Smooth muscle cell (in vitro differentiated cells): ENCODE results near the gene ADAMTS2. TPM values are rescaled to one million over a fixed set of nuclear protein-coding genes. Genes with fewer than 3 reads are reported as not detected.

Experiments used
- DNase-seq: peaks from one replicate; lab custom pipeline; 2025; ENCODE audit not compliant: unreplicated experiment; lab: John Stamatoyannopoulos, UW
- H2AFZ ChIP-seq: fragments of 200-600 bp; sonication (generic); 2 replicates; pipeline ENCODE4 v1.6.0; 2016; ENCODE audit warnings: antibody characterized with exemption, low read depth, mild to moderate bottlenecking
- H3F3A ChIP-seq: fragments of 200-600 bp; sonication (generic); 2 replicates; pipeline ENCODE4 v1.6.0; 2017; ENCODE audit warnings: antibody characterized with exemption, low read depth
- H3K27ac ChIP-seq: fragments of 200-600 bp; sonication (generic); 2 replicates; pipeline ENCODE4 v1.5.1; 2016; ENCODE audit warnings: low read depth, mild to moderate bottlenecking
- H3K27me3 ChIP-seq: fragments of 200-600 bp; sonication (generic); 2 replicates; pipeline ENCODE4 v1.6.1; 2016; ENCODE audit warnings: low read depth, mild to moderate bottlenecking
- H3K36me3 ChIP-seq: fragments of 200-600 bp; sonication (generic); 2 replicates; pipeline ENCODE4 v1.5.1; 2016; ENCODE audit warnings: low read depth
- H3K4me1 ChIP-seq: fragments of 200-600 bp; sonication (generic); 2 replicates; pipeline ENCODE4 v1.5.1; 2016; ENCODE audit warnings: low read depth
- H3K4me2 ChIP-seq: fragments of 200-600 bp; sonication (generic); 2 replicates; pipeline ENCODE4 v1.6.0; 2016; ENCODE audit warnings: mild to moderate bottlenecking
- H3K4me3 ChIP-seq: fragments of 200-600 bp; sonication (generic); 2 replicates; pipeline ENCODE4 v1.5.1; 2016; ENCODE audit warnings: mild to moderate bottlenecking
- H3K79me2 ChIP-seq: fragments of 200-600 bp; sonication (generic); 2 replicates; pipeline ENCODE4 v1.6.0; 2016; ENCODE audit warnings: low read depth, mild to moderate bottlenecking
- H3K9ac ChIP-seq: fragments of 200-600 bp; sonication (generic); 2 replicates; pipeline ENCODE4 v1.6.0; 2016; ENCODE audit warnings: low read depth
- H3K9me3 ChIP-seq: fragments of 200-600 bp; sonication (generic); replicated peaks from 2 replicates; pipeline ENCODE4 v1.5.1; 2016; ENCODE audit warnings: low read depth
- H4K20me1 ChIP-seq: fragments of 200-600 bp; sonication (generic); 2 replicates; pipeline ENCODE4 v1.6.0; 2016; ENCODE audit warnings: low read depth
- CTCF ChIP-seq: fragments of 200-600 bp; sonication (generic); IDR thresholded peaks from 2 replicates; pipeline ENCODE4 v1.5.1; 2017; ENCODE audit warnings: borderline replicate concordance, mild to moderate bottlenecking, antibody characterized with exemption; ENCODE audit not compliant: insufficient read depth, poor library complexity, severe bottlenecking
- WGBS: methylation state at CpG from one replicate; pipeline ENCODE4 v1.1.7; 2016; ENCODE audit warnings: low lambda C conversion rate; 5-methylcytosine and 5-hydroxymethylcytosine counted together
- polyA plus RNA-seq: library from polyadenylated mRNA; unstranded; fragments of >200 nt; fragmentation: Nextera tagmentation; extraction: Ambion mirVana; gene quantifications from 2 replicates; pipeline ENCODE4 v1.2.1, GENCODE V29; 2016
- total RNA-seq: library from RNA; depleted of rRNA; stranded (reverse); fragments of >200 nt; gene quantifications from 2 replicates; pipeline ENCODE4 v1.2.3, GENCODE V29; 2014

The ADAMTS2 gene
- total and polyA plus RNA-seq, 2 experiments from 2014 or later: 22.8 to 37.5 TPM

DNA sequence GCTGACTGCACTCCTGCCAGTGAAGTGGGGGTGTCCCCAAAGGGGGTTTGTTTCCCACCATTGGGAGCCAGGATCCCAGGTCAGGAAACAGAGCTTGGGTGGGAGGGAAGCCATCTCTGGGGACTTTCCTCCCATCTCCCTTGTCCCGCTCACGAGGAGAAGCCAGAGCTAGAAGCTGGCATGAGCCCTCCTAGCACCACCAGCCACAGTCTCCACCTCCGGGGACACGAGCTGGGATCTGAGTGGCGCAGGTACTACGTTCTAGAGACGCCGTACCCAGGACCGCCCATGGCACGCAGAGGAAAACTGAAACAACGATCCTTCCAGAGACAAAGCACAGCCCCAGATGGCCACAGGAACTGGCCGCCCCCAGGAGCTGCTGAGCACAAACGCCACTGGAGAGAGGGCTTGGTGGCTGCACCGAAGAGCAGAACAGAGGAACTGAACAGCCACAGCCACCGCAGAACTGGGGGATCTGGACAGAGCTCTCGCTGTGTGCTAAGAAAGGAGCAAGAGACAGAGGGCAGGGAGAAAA, 29.8 kb downstream of the ADAMTS2 start:
- no peaks in the 10 kb centered on the region for H3K79me2 ChIP-seq

GRCh38 chr5:179314606-179315355, 30.5 kb downstream of the ADAMTS2 start:
- no peak for TF ChIP-seq CTCF
- peaks cover 3% of the 10 kb centered on the region for H4K20me1 ChIP-seq
- no peak overlapping the region for H2AFZ ChIP-seq
- no peak overlapping the region for H3K4me2 ChIP-seq
- H3F3A ChIP-seq: no peaks in the 10 kb centered on the region
- no peaks in the 10 kb centered on the region for H3K9me3 ChIP-seq
- no peaks in the 10 kb centered on the region for H3K4me1 ChIP-seq
- H3K9ac ChIP-seq: no peak overlapping the region
- H3K36me3 ChIP-seq: no peaks in the 10 kb centered on the region
- H3K27me3 ChIP-seq: no peaks in the 10 kb centered on the region
- H3K79me2 ChIP-seq: no peaks in the 10 kb centered on the region
- H3K27ac ChIP-seq: no peak overlapping the region
- H3K4me3 ChIP-seq: no peak overlapping the region
- DNase-seq: no peak
- 91% methylated on average over 11 of the region's 12 CpGs for WGBS

More for the DNA sequence above, 29.8 kb downstream of the ADAMTS2 start:
- TF ChIP-seq CTCF: no peak
- H3K27ac ChIP-seq: no peak overlapping the region
- DNase-seq: no peak
- peaks cover 3% of the 10 kb centered on the region for H4K20me1 ChIP-seq
- no peak overlapping the region for H2AFZ ChIP-seq
- 86% methylated on average over 16 of the region's 16 CpGs for WGBS
- H3K4me1 ChIP-seq: no peaks in the 10 kb centered on the region
- H3K9me3 ChIP-seq: no peaks in the 10 kb centered on the region
- no peaks in the 10 kb centered on the region for H3F3A ChIP-seq
- H3K4me2 ChIP-seq: no peak overlapping the region
- no peak overlapping the region for H3K9ac ChIP-seq
- H3K4me3 ChIP-seq: no peak overlapping the region
- H3K27me3 ChIP-seq: no peaks in the 10 kb centered on the region
- no peaks in the 10 kb centered on the region for H3K36me3 ChIP-seq

DNA sequence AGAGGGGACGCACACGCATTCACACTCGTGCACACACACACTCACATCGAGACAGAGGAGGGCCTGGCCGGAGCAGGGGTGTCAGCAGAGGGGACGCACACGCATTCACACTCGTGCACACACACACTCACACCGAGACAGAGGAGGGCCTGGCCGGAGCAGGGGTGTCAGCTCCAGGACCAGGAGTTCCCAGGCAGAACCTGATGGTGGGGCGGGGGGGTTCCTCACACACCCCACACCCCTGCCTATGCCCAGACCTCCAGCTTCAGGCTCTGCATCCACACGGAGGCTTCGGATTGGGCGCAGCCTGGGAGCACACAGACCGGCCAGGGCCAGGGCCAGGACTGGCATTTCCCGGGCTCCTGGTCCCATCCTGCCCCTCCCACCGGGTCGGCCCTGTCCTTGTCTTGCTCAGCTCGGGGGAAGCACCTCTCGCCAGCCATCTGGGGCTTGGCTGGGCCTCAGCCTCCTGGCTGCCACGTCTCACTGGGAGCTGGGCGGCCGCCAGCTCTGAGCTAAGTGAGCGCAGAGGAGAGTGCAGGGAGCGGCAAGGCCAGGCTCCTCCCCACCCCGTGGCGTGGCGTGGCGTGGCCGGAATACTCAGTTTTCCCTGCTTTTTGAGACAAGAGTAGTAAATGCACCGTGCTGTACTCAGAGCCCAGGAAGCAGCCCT, 31.3 kb downstream of the ADAMTS2 start:
- H3F3A ChIP-seq: no peaks in the 10 kb centered on the region
- H3K27me3 ChIP-seq: no peaks in the 10 kb centered on the region
- DNase-seq: no peak
- WGBS: 90% methylated on average over 31 of the region's 31 CpGs
- H3K4me2 ChIP-seq: no peak overlapping the region
- no peaks in the 10 kb centered on the region for H3K79me2 ChIP-seq
- H3K9ac ChIP-seq: no peak overlapping the region
- H2AFZ ChIP-seq: no peak overlapping the region
- H4K20me1 ChIP-seq: no peaks in the 10 kb centered on the region
- H3K9me3 ChIP-seq: no peaks in the 10 kb centered on the region
- H3K27ac ChIP-seq: no peak overlapping the region
- H3K4me3 ChIP-seq: no peak overlapping the region
- TF ChIP-seq CTCF: no peak
- no peaks in the 10 kb centered on the region for H3K36me3 ChIP-seq
- no peaks in the 10 kb centered on the region for H3K4me1 ChIP-seq
